ENCODE data around the gene RXRA.
A peak's percentile ranks its signal among the peaks of the same experiment; 100 is the strongest.
"Not testable (repeated sequence)": the region's sequence is repeated elsewhere in the genome, so short reads cannot be mapped to it uniquely, and the experiment has no call there.

RXRA gene

GRCh38 chr9:134307674-134308638 lies 18.3 kb upstream of the RXRA start:
- Mint-ChIP-seq H3K27ac (no peak overlapping the region), H3K9me3 (no peaks in the 10 kb centered on the region), H3K36me3 (ENCODE audit: insufficient read depth) (no peaks in the 10 kb centered on the region), H3K4me1 (ENCODE audit: low read depth in 2 of 2) (no peaks in the 10 kb centered on the region), H3K27me3 (peaks cover under 1 to 7% of the 10 kb centered on the region in 2 donors), H3K4me3 (no peak overlapping the region)
- no peak for ATAC-seq (replicated peaks)
- DNase-seq, result no peak

GRCh38 chr9:134308639-134309220 lies 17.5 kb upstream of the RXRA start:
- H3K4me1 Mint-ChIP-seq (ENCODE audit: low read depth in 2 of 2); H3K9me3 Mint-ChIP-seq; ATAC-seq (replicated peaks); H3K4me3 Mint-ChIP-seq; H3K36me3 Mint-ChIP-seq (ENCODE audit: insufficient read depth); H3K27ac Mint-ChIP-seq; DNase-seq: not testable (repeated sequence)
- peaks cover 9 to 14% of the 10 kb centered on the region in 2 donors for H3K27me3 Mint-ChIP-seq

GRCh38 chr9:134313470-134313869 lies 12.8 kb upstream of the RXRA start:
- H3K36me3 Mint-ChIP-seq (ENCODE audit: insufficient read depth), result no peaks in the 10 kb centered on the region
- H3K9me3 Mint-ChIP-seq, result peaks cover 0 to 5% of the 10 kb centered on the region in 2 donors
- no peak overlapping the region for H3K27ac Mint-ChIP-seq
- ATAC-seq (replicated peaks) (no peak), DNase-seq (no peak)
- peaks cover 0 to 3% of the 10 kb centered on the region in 2 donors for H3K4me1 Mint-ChIP-seq (ENCODE audit: low read depth in 2 of 2)
- H3K27me3 Mint-ChIP-seq, result peaks cover 11 to 15% of the 10 kb centered on the region in 2 donors
- H3K4me3 Mint-ChIP-seq, result no peak overlapping the region

- DNase-seq, result no peak
- peaks cover 0 to 5% of the 10 kb centered on the region in 2 donors for H3K9me3 Mint-ChIP-seq
- no peaks in the 10 kb centered on the region for H3K36me3 Mint-ChIP-seq (ENCODE audit: insufficient read depth)
- ATAC-seq (replicated peaks), result no peak
- peaks cover 0 to 3% of the 10 kb centered on the region in 2 donors for H3K4me1 Mint-ChIP-seq (ENCODE audit: low read depth in 2 of 2)
- H3K27ac Mint-ChIP-seq, result no peak overlapping the region
- H3K4me3 Mint-ChIP-seq, result no peak overlapping the region
- H3K27me3 Mint-ChIP-seq, result peaks cover 11 to 15% of the 10 kb centered on the region in 2 donors
Observed at GRCh38 chr9:134314039-134314949, 12.0 kb upstream of the RXRA start.

GRCh38 chr9:134314950-134315715 lies 11.1 kb upstream of the RXRA start:
- Mint-ChIP-seq H3K4me1 (ENCODE audit: low read depth in 2 of 2) (peaks cover 0 to 3% of the 10 kb centered on the region in 2 donors), H3K36me3 (ENCODE audit: insufficient read depth) (no peaks in the 10 kb centered on the region), H3K27ac (no peak overlapping the region), H3K9me3 (peaks cover 0 to 5% of the 10 kb centered on the region in 2 donors), H3K4me3 (no peak overlapping the region), H3K27me3 (peaks cover 11 to 15% of the 10 kb centered on the region in 2 donors)
- ATAC-seq (replicated peaks) (no peak), DNase-seq (no peak)

GRCh38 chr9:134315716-134316448 lies 10.4 kb upstream of the RXRA start:
- Mint-ChIP-seq H3K27me3 (peaks cover 11 to 15% of the 10 kb centered on the region in 2 donors), H3K9me3 (peaks cover 0 to 5% of the 10 kb centered on the region in 2 donors), H3K27ac (peak overlapping the region in 1 of 2 donors; percentile 27), H3K4me1 (ENCODE audit: low read depth in 2 of 2) (peaks cover 0 to 3% of the 10 kb centered on the region in 2 donors), H3K36me3 (ENCODE audit: insufficient read depth) (peaks cover 4% of the 10 kb centered on the region), H3K4me3 (no peak overlapping the region)
- ATAC-seq (replicated peaks) (no peak), DNase-seq (no peak)

GRCh38 chr9:134316449-134317160 lies 9.7 kb upstream of the RXRA start:
- H3K4me1 Mint-ChIP-seq (ENCODE audit: low read depth in 2 of 2), result peaks cover 0 to 3% of the 10 kb centered on the region in 2 donors
- peak overlapping the region in 1 of 2 donors; percentile 27 for H3K27ac Mint-ChIP-seq
- peaks cover 8% of the 10 kb centered on the region for H3K36me3 Mint-ChIP-seq (ENCODE audit: insufficient read depth)
- H3K9me3 Mint-ChIP-seq, result peaks cover 0 to 5% of the 10 kb centered on the region in 2 donors
- no peak for DNase-seq
- H3K4me3 Mint-ChIP-seq, result no peak overlapping the region
- peaks cover 11 to 15% of the 10 kb centered on the region in 2 donors for H3K27me3 Mint-ChIP-seq
- peak; percentile 49 for ATAC-seq (replicated peaks)

GRCh38 chr9:134317400-134317789 lies 8.9 kb upstream of the RXRA start:
- no peak overlapping the region for H3K27ac Mint-ChIP-seq
- peaks cover 8% of the 10 kb centered on the region for H3K36me3 Mint-ChIP-seq (ENCODE audit: insufficient read depth)
- peaks cover 11 to 14% of the 10 kb centered on the region in 2 donors for H3K27me3 Mint-ChIP-seq
- DNase-seq (no peak), ATAC-seq (replicated peaks) (no peak)
- H3K4me3 Mint-ChIP-seq, result no peak overlapping the region
- peaks cover 0 to 3% of the 10 kb centered on the region in 2 donors for H3K4me1 Mint-ChIP-seq (ENCODE audit: low read depth in 2 of 2)
- peaks cover 0 to 5% of the 10 kb centered on the region in 2 donors for H3K9me3 Mint-ChIP-seq

GRCh38 chr9:134317790-134318414 lies 8.4 kb upstream of the RXRA start:
- H3K36me3 Mint-ChIP-seq (ENCODE audit: insufficient read depth), result peaks cover 8% of the 10 kb centered on the region
- peaks cover 0 to 5% of the 10 kb centered on the region in 2 donors for H3K9me3 Mint-ChIP-seq
- H3K4me1 Mint-ChIP-seq (ENCODE audit: low read depth in 2 of 2), result peaks cover 0 to 5% of the 10 kb centered on the region in 2 donors
- DNase-seq (no peak), ATAC-seq (replicated peaks) (no peak)
- H3K4me3 Mint-ChIP-seq, result no peak overlapping the region
- H3K27me3 Mint-ChIP-seq, result peaks cover 9 to 11% of the 10 kb centered on the region in 2 donors
- no peak overlapping the region for H3K27ac Mint-ChIP-seq

GRCh38 chr9:134318481-134318891 lies 7.8 kb upstream of the RXRA start:
- Mint-ChIP-seq H3K4me3 (no peak overlapping the region), H3K27ac (no peak overlapping the region), H3K9me3 (peaks cover 0 to 3% of the 10 kb centered on the region in 2 donors), H3K27me3 (peaks cover 3 to 5% of the 10 kb centered on the region in 2 donors), H3K4me1 (ENCODE audit: low read depth in 2 of 2) (peaks cover 0 to 5% of the 10 kb centered on the region in 2 donors), H3K36me3 (ENCODE audit: insufficient read depth) (peaks cover 8% of the 10 kb centered on the region)
- no peak for DNase-seq
- ATAC-seq (replicated peaks), result no peak

- H3K4me1 Mint-ChIP-seq (ENCODE audit: low read depth in 2 of 2), result peaks cover 0 to 5% of the 10 kb centered on the region in 2 donors
- no peak for DNase-seq
- peaks cover 8% of the 10 kb centered on the region for H3K36me3 Mint-ChIP-seq (ENCODE audit: insufficient read depth)
- H3K9me3 Mint-ChIP-seq, result no peaks in the 10 kb centered on the region
- no peak overlapping the region for H3K4me3 Mint-ChIP-seq
- H3K27me3 Mint-ChIP-seq, result peaks cover 0 to under 1% of the 10 kb centered on the region in 2 donors
- H3K27ac Mint-ChIP-seq, result no peak overlapping the region
- ATAC-seq (replicated peaks), result no peak
Observed at GRCh38 chr9:134318941-134319305, 7.3 kb upstream of the RXRA start.
